T-cell (primary cell): Measurements from ENCODE around the gene B3GAT3. TPM values are rescaled to one million over a fixed set of nuclear protein-coding genes. Genes with fewer than 3 reads are reported as not detected.
"Not testable (repeated sequence)": the region's sequence is repeated elsewhere in the genome, so short reads cannot be mapped to it uniquely, and the experiment has no call there.

ENCODE experiments used
- ATAC-seq, 4 experiments: fragments of 200-7000 bp in 3 of 4; fragments of 150-1000 bp in 1 of 4; cut with Tn5 transposase; replicated peaks in 1 of 4; 1 replicate in 3 of 4; 2 replicates in 1 of 4; pipeline ENCODE4 v1.10.0; 2021; ENCODE audit warnings: moderate library complexity in 3 of 4, mild to moderate bottlenecking in 2 of 4, moderate number of reproducible peaks in 1 of 4
- CTCF ChIA-PET, 2 donors: fragments of 300-600 bp; sonication (Branson Sonifier 250); formaldehyde crosslinking; loops; one replicate each; lab custom pipeline; 2022; ENCODE audit warnings: antibody characterized with exemption in 2 of 2; lab: Charles Lee
- POLR2A ChIA-PET, 2 donors: fragments of 300-600 bp; sonication (Branson Sonifier 250); formaldehyde crosslinking; loops; one replicate each; lab custom pipeline; 2022; ENCODE audit warnings: antibody characterized with exemption in 2 of 2; lab: Charles Lee
- DNase-seq, 35 experiments: peaks; one replicate each; pipeline versions ENCODE4 v3.0.0 to v3.0.0-alpha.2; 2013 to 2023
- H3K27ac ChIP-seq: one replicate; pipeline ENCODE4 v1.5.1; 2013; ENCODE audit warnings: low read length
- H3K27me3 ChIP-seq, 2 experiments: replicated peaks in 1 of 2; 1 replicate in 1 of 2; 2 replicates in 1 of 2; pipeline versions ENCODE4 v1.6.1 to v1.7.0; 2013; ENCODE audit warnings: low read length in 1 of 2, mixed read lengths in 1 of 2; ENCODE audit not compliant: control insufficient read depth in 2 of 2, insufficient read depth in 2 of 2; ENCODE audit errors: extremely low read depth in 1 of 2
- H3K36me3 ChIP-seq, 2 donors: 1 replicate in 1 of 2; 2 replicates in 1 of 2; pipeline versions ENCODE4 v1.6.1 to v1.7.0; 2013; ENCODE audit warnings: low read length in 1 of 2; ENCODE audit not compliant: control insufficient read depth in 2 of 2, insufficient read depth in 1 of 2; ENCODE audit errors: extremely low read depth in 1 of 2
- H3K4me1 ChIP-seq, 2 experiments: 1 replicate in 1 of 2; 2 replicates in 1 of 2; pipeline versions ENCODE4 v1.6.1 to v1.7.0; 2013; ENCODE audit warnings: low read length in 2 of 2, mixed read lengths in 1 of 2; ENCODE audit not compliant: insufficient read depth in 2 of 2, control insufficient read depth in 1 of 2; ENCODE audit errors: extremely low read depth in 1 of 2
- H3K4me3 ChIP-seq, 2 donors: 1 replicate in 1 of 2; 2 replicates in 1 of 2; pipeline versions ENCODE4 v1.5.1 to v1.7.0; 2013; ENCODE audit warnings: mild to moderate bottlenecking in 2 of 2, low read length in 1 of 2, moderate library complexity in 1 of 2; ENCODE audit not compliant: control insufficient read depth in 1 of 2; ENCODE audit errors: extremely low read depth in 1 of 2
- H3K9me3 ChIP-seq: 2 replicates; pipeline ENCODE4 v1.7.0; 2013
- H3K27ac Mint-ChIP-seq, 2 donors: one replicate each; pipeline ENCODE4 v1.8.0; 2020 to 2021; ENCODE audit warnings: mild to moderate bottlenecking in 2 of 2, mixed read lengths in 2 of 2
- H3K27me3 Mint-ChIP-seq, 2 donors: one replicate each; pipeline ENCODE4 v1.8.0; 2021 to 2022; ENCODE audit warnings: mixed read lengths in 2 of 2
- H3K36me3 Mint-ChIP-seq: one replicate; pipeline ENCODE4 v1.8.0; 2021; ENCODE audit warnings: mixed read lengths
- H3K4me1 Mint-ChIP-seq, 3 donors: one replicate each; pipeline ENCODE4 v1.8.0; 2020 to 2022; ENCODE audit warnings: mixed read lengths in 3 of 3, mild to moderate bottlenecking in 1 of 3
- H3K4me3 Mint-ChIP-seq, 3 donors: one replicate each; pipeline ENCODE4 v1.8.0; 2020 to 2022; ENCODE audit warnings: mild to moderate bottlenecking in 3 of 3, mixed read lengths in 3 of 3, moderate library complexity in 3 of 3
- H3K9me3 Mint-ChIP-seq, 3 donors: one replicate each; pipeline ENCODE4 v1.8.0; 2020 to 2022; ENCODE audit warnings: mixed read lengths in 3 of 3
- WGBS: methylation state at CpG from one replicate; pipeline ENCODE4 v1.1.5; 2013; ENCODE audit warnings: missing lambda C conversion rate; ENCODE audit not compliant: insufficient coverage; 5-methylcytosine and 5-hydroxymethylcytosine counted together
- total RNA-seq, 35 experiments: library from RNA in 6 of 35; stranded (reverse) in 6 of 35; fragments of 120-200 nt in 1 of 35; gene quantifications; one replicate each; pipeline versions ENCODE4 v1.2.1 to v1.2.4 and lab custom pipeline; 2013 to 2026

B3GAT3 gene
- total RNA-seq, 5 donors from 2014 or later (not counting 1 experiment from before 2014, with no cell fraction given) = 59.0 to 94.5 (median 90.5) TPM

GRCh38 chr11:62571493-62571892 lies 50.3 kb downstream of the B3GAT3 start:
- ATAC-seq, H3K4me3 ChIP-seq, H3K27me3 ChIP-seq, DNase-seq, H3K9me3 ChIP-seq, H3K9me3 Mint-ChIP-seq, H3K27me3 Mint-ChIP-seq, H3K27ac ChIP-seq: not testable (repeated sequence)
- Mint-ChIP-seq H3K36me3 (peaks cover 45% of the 10 kb centered on the region), H3K27ac (peak overlapping the region; percentile 29 to 97), H3K4me1 (peaks cover 63 to 67% (median 64%) of the 10 kb centered on the region in 3 donors), H3K4me3 (peak overlapping the region in 2 of 3 donors; percentile 4 to 95)
- CTCF ChIA-PET = interaction anchor here (0.5 to 1.9 kb wide), 2 partner anchors 145 to 147 kb away, joined by 6 to 8 read pairs; no protein-coding TSS in a partner anchor
- Histone ChIP-seq H3K4me1 (peaks cover 11 to 49% of the 10 kb centered on the region in 2 experiments), H3K36me3 (peaks cover 12 to 59% of the 10 kb centered on the region in 2 donors)
- POLR2A ChIA-PET = interaction anchor here in 1 of 2 donors (1.9 kb wide), 1 partner anchor 14 kb away, joined by 5 read pairs; no protein-coding TSS in a partner anchor
- 90% methylated on average over 3 of the region's 5 CpGs for WGBS

GRCh38 chr11:62570903-62571302 lies 50.9 kb downstream of the B3GAT3 start:
- H3K4me1 ChIP-seq = peaks cover 11 to 49% of the 10 kb centered on the region in 2 experiments
- H3K27me3 Mint-ChIP-seq, H3K9me3 Mint-ChIP-seq, ATAC-seq, DNase-seq, H3K9me3 ChIP-seq, H3K27me3 ChIP-seq, H3K4me3 ChIP-seq, POLR2A ChIA-PET, H3K27ac ChIP-seq: not testable (repeated sequence)
- Mint-ChIP-seq H3K4me1 (peaks cover 60 to 72% (median 68%) of the 10 kb centered on the region in 3 donors), H3K36me3 (peaks cover 46% of the 10 kb centered on the region), H3K4me3 (peak overlapping the region in 2 of 3 donors; percentile 14 to 95), H3K27ac (peak overlapping the region; percentile 29 to 97)
- CTCF ChIA-PET = interaction anchor here (0.5 to 1.9 kb wide), 4 partner anchors 11 to 146 kb away, joined by 4 to 8 read pairs (median 5); no protein-coding TSS in a partner anchor
- WGBS = no CpG with 5 or more reads among the region's 5 CpGs
- peaks cover 14 to 59% of the 10 kb centered on the region in 2 donors for H3K36me3 ChIP-seq

- H3K9me3 ChIP-seq = no peaks in the 10 kb centered on the region
- DNase-seq = no peak
- H3K27me3 ChIP-seq = no peaks in the 10 kb centered on the region
- no peak for ATAC-seq
- Mint-ChIP-seq H3K4me1 (peaks cover 58 to 67% (median 61%) of the 10 kb centered on the region in 3 donors), H3K27me3 (no peaks in the 10 kb centered on the region), H3K27ac (no peak overlapping the region), H3K4me3 (no peak overlapping the region), H3K36me3 (peaks cover 52% of the 10 kb centered on the region), H3K9me3 (no peaks in the 10 kb centered on the region)
- WGBS = no CpG with 5 or more reads among the region's 1 CpG
- ChIA-PET CTCF (interaction anchor here (0.6 to 1.9 kb wide), 7 partner anchors 8 to 218 kb away, joined by 3 to 6 read pairs (median 4); no protein-coding TSS in a partner anchor), POLR2A (interaction anchor here (0.6 to 1.1 kb wide), 3 partner anchors 9 to 18 kb away, joined by 3 to 5 read pairs (median 4); no protein-coding TSS in a partner anchor)
- H3K36me3 ChIP-seq = peaks cover 14 to 69% of the 10 kb centered on the region in 2 donors
- no peak overlapping the region for H3K27ac ChIP-seq
- peaks cover 6 to 40% of the 10 kb centered on the region in 2 experiments for H3K4me1 ChIP-seq
- no peak overlapping the region for H3K4me3 ChIP-seq
Measured at GRCh38 chr11:62569611-62570010, 52.2 kb downstream of the B3GAT3 start.

- WGBS = no CpG with 5 or more reads among the region's 8 CpGs
- Histone ChIP-seq H3K27me3 (no peaks in the 10 kb centered on the region), H3K4me1 (peaks cover 2 to 22% of the 10 kb centered on the region in 2 experiments), H3K9me3 (no peaks in the 10 kb centered on the region), H3K4me3 (no peak overlapping the region), H3K27ac (peak overlapping the region; percentile 7), H3K36me3 (peaks cover 14 to 84% of the 10 kb centered on the region in 2 donors)
- Mint-ChIP-seq H3K27ac (peak overlapping the region; percentile 71 to 82), H3K4me1 (peaks cover 37 to 45% (median 45%) of the 10 kb centered on the region in 3 donors), H3K4me3 (no peak overlapping the region), H3K36me3 (peaks cover 53% of the 10 kb centered on the region), H3K9me3 (no peaks in the 10 kb centered on the region), H3K27me3 (no peaks in the 10 kb centered on the region)
- ChIA-PET POLR2A (interaction anchor here (0.5 to 0.8 kb wide), 3 partner anchors 13 to 160 kb away, joined by 3 to 4 read pairs (median 4); partner anchors contain the start of gene HNRNPUL2 (in 1 of the 2)), CTCF (interaction anchor here in 1 of 2 donors (0.6 kb wide), 2 partner anchors 145 to 314 kb away, joined by 3 to 5 read pairs; no protein-coding TSS in a partner anchor)
- DNase-seq (no peak), ATAC-seq (peak in 1 of 4 experiments; percentile 35)
Measured at GRCh38 chr11:62567018-62567633, 54.7 kb downstream of the B3GAT3 start.

- peaks cover 32 to 42% (median 41%) of the 10 kb centered on the region in 3 donors for H3K4me1 Mint-ChIP-seq
- Histone ChIP-seq H3K4me1 (peaks cover 2 to 18% of the 10 kb centered on the region in 2 experiments), H3K27ac (no peak overlapping the region), H3K27me3 (no peaks in the 10 kb centered on the region), H3K4me3 (no peak overlapping the region), H3K36me3 (peaks cover 10 to 79% of the 10 kb centered on the region in 2 donors), H3K9me3 (no peaks in the 10 kb centered on the region)
- peaks cover 45% of the 10 kb centered on the region for H3K36me3 Mint-ChIP-seq
- peak overlapping the region; percentile 4 to 59 for H3K27ac Mint-ChIP-seq
- H3K4me3 Mint-ChIP-seq = no peak overlapping the region
- ChIA-PET POLR2A (interaction anchor here (0.5 to 0.6 kb wide), 2 partner anchors 14 to 736 kb away, joined by 4 to 6 read pairs; no protein-coding TSS in a partner anchor), CTCF (interaction anchor here in 1 of 2 donors (1.1 to 1.9 kb wide), 2 partner anchors 11 to 142 kb away, joined by 4 to 9 read pairs; no protein-coding TSS in a partner anchor)
- H3K27me3 Mint-ChIP-seq = no peaks in the 10 kb centered on the region
- ATAC-seq (no peak), DNase-seq (no peak)
- WGBS = 100% methylated on average over 1 of the region's 8 CpGs
- no peaks in the 10 kb centered on the region for H3K9me3 Mint-ChIP-seq
Measured at GRCh38 chr11:62566247-62566646, 55.5 kb downstream of the B3GAT3 start.
